Spleen (tissue), 13 donors: ENCODE results near the gene BRF1. TPM values are rescaled to one million over a fixed set of nuclear protein-coding genes. Genes with fewer than 3 reads are reported as not detected.

Experiments
- DNase-seq: peaks from one replicate; pipeline ENCODE4 v3.0.0-alpha.2; 2020
- H3K27ac ChIP-seq, 8 donors: fragments of 200-600 bp; sonication (generic) in 7 of 8; 1 replicate in 4 of 8; 2 replicates in 4 of 8; pipeline versions ENCODE4 v1.5.0 to v1.8.0; 2016 to 2021; ENCODE audit warnings: inconsistent platforms in 4 of 8, mild to moderate bottlenecking in 4 of 8, moderate library complexity in 1 of 8
- H3K27me3 ChIP-seq, 7 donors: fragments of 200-600 bp; sonication (generic) in 6 of 7; replicated peaks in 1 of 7; 1 replicate in 4 of 7; 2 replicates in 3 of 7; pipeline versions ENCODE4 v1.5.0 to v1.8.0; 2016 to 2021; ENCODE audit warnings: inconsistent platforms in 3 of 7, mild to moderate bottlenecking in 1 of 7
- H3K36me3 ChIP-seq, 6 donors: fragments of 200-600 bp; sonication (generic) in 5 of 6; 1 replicate in 4 of 6; 2 replicates in 2 of 6; pipeline versions ENCODE4 v1.5.0 to v1.8.0; 2016 to 2021; ENCODE audit warnings: inconsistent platforms in 2 of 6
- H3K4me1 ChIP-seq, 6 donors: fragments of 200-600 bp; sonication (generic) in 5 of 6; 1 replicate in 3 of 6; 2 replicates in 3 of 6; pipeline versions ENCODE4 v1.5.0 to v1.8.0; 2016 to 2021; ENCODE audit warnings: inconsistent platforms in 3 of 6
- H3K4me3 ChIP-seq, 8 donors: fragments of 200-600 bp; sonication (generic) in 7 of 8; 1 replicate in 4 of 8; 2 replicates in 4 of 8; pipeline versions ENCODE4 v1.5.0 to v1.8.0; 2016 to 2021; ENCODE audit warnings: inconsistent platforms in 4 of 8, mild to moderate bottlenecking in 4 of 8, moderate library complexity in 2 of 8
- H3K9me3 ChIP-seq, 8 donors: fragments of 200-600 bp; sonication (generic) in 7 of 8; 1 replicate in 4 of 8; 2 replicates in 4 of 8; pipeline versions ENCODE4 v1.5.0 to v1.8.0; 2016 to 2021; ENCODE audit warnings: inconsistent platforms in 4 of 8
- POLR2A ChIP-seq, 3 donors: fragments of 450-650 bp; IDR thresholded peaks; one replicate each; pipeline ENCODE4 v1.5.1; 2017; ENCODE audit warnings: antibody characterized with exemption in 3 of 3, mild to moderate bottlenecking in 1 of 3
- POLR2AphosphoS5 ChIP-seq, 3 donors: sonication (generic); formaldehyde crosslinking; IDR thresholded peaks; one replicate each; pipeline ENCODE4 v1.5.1; 2017; ENCODE audit warnings: antibody characterized with exemption in 3 of 3
- WGBS, 5 donors: extraction: QIAGEN DNeasy Blood & Tissue Kit in 3 of 5; methylation state at CpG; one replicate each; pipeline versions ENCODE4 v1.1.5 to v1.1.7; 2013 to 2018; 5-methylcytosine and 5-hydroxymethylcytosine counted together
- intact Hi-C: fragments of 100-400 bp; cut with DNase I; formaldehyde crosslinking; loops from one replicate; pipeline ENCODE4 v1.15.0; 2023; ENCODE audit warnings: low total_unique reads
- long read RNA-seq, 2 donors: transcript quantifications; one replicate each; lab custom pipeline, GENCODE V29; 2026
- polyA plus RNA-seq, 3 donors: library from polyadenylated mRNA; stranded (reverse); fragments of 200-250 nt; gene quantifications; one replicate each; pipeline ENCODE4 v1.2.1, GENCODE V29; 2013
- total RNA-seq, 7 donors: library from RNA; depleted of rRNA in 3 of 7; stranded (reverse); fragments of >200 nt in 3 of 7; fragmentation: NEBNext Ultra II Directional in 4 of 7; extraction: Animal tissue kit (Norgen Biotek cat#: 25700) in 4 of 7; gene quantifications; one replicate each; pipeline versions ENCODE4 v1.1.0 to v1.2.1, GENCODE V29; 2016 to 2021
- TF ChIP-seq, protein P1 (sequence below), 11 experiments: fragments of 200-600 bp in 7 of 11; fragments of 450-650 bp in 4 of 11; sonication (generic) in 4 of 11; IDR thresholded peaks in 8 of 11; conservative IDR thresholded peaks in 3 of 11; 1 replicate in 7 of 11; 2 replicates in 4 of 11; pipeline versions ENCODE4 v1.4.0 to v1.8.0; 2016 to 2021; ENCODE audit warnings: antibody characterized with exemption in 11 of 11, inconsistent platforms in 4 of 11, mild to moderate bottlenecking in 1 of 11
- donor health status: healthy with polysubstance abuse.
- donor health status: DM: no; HTN: no; CAD: no; lungs with moderate emphysema.
- donor health status: DM: no; HTN: no; CAD: no.
- donor health status: Bipolar disorder and iron deficiency.
- donor health status: healthy.
- donor health status: DM: no; HTN: no; CAD: no.
- donor health status: DM: yes; HTN: yes; CAD: no.

The BRF1 gene, protein sequence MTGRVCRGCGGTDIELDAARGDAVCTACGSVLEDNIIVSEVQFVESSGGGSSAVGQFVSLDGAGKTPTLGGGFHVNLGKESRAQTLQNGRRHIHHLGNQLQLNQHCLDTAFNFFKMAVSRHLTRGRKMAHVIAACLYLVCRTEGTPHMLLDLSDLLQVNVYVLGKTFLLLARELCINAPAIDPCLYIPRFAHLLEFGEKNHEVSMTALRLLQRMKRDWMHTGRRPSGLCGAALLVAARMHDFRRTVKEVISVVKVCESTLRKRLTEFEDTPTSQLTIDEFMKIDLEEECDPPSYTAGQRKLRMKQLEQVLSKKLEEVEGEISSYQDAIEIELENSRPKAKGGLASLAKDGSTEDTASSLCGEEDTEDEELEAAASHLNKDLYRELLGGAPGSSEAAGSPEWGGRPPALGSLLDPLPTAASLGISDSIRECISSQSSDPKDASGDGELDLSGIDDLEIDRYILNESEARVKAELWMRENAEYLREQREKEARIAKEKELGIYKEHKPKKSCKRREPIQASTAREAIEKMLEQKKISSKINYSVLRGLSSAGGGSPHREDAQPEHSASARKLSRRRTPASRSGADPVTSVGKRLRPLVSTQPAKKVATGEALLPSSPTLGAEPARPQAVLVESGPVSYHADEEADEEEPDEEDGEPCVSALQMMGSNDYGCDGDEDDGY
- total RNA-seq (10 to 100 TPM; 37.7 to 71.2 (median 54.8) TPM), polyA plus RNA-seq (10 to 100 TPM; 16.2 to 31.5 (median 23.8) TPM)
- long read RNA-seq, donor 1, partial matches to known transcripts, result 0 of 2 reads
- long read RNA-seq, donor 1, other reads (novel, unspliced or antisense), result 0 of 2 reads
- long read RNA-seq, donor 2, partial matches to known transcripts, result 0 of 4 reads
- long read RNA-seq, donor 2, other reads (novel, unspliced or antisense), result 0 of 4 reads

DNA sequence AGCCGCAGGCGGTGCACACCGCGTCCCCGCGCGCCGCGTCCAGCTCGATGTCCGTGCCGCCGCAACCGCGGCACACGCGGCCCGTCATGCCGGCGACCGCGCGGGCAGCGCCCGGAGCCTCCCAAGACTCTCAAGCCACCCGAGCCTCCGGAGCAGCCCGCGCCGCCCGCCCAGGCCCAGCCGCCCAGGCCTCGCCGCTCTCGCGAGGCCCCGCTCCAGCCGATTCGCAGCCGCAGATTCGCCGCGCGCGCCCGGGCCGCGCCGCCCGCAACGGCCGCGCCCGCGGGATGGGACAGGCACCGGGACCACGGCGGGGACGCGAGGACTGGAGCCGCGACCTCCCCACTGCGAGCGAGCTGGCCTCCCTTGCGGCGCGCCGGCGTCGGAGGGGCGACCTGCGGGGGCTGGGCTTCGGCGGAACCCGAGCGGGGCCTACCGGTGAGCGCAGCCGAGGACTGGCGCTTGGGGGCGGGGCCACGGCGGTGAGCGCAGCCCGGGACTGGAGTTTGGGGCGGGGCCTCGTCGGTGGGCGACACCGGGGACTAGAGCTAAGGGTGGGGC, at the start of gene BRF1:
Gene BRF1, minus strand, starts transcription at position 460 of the 561 bp plus-strand sequence. Its CDS starts 372 bp downstream, at position 88.
- H3K9me3 ChIP-seq, result no peaks in the 10 kb centered on the region
- H3K4me3 ChIP-seq, result peak within 1 kb of the TSS; percentile 55 to 96 (median 80)
- peak within 1 kb of the TSS; percentile 90 to 99 (median 95) for H3K27ac ChIP-seq
- intact Hi-C loops, result no loop called here
- peak; percentile 99 for DNase-seq
- H3K4me1 ChIP-seq, result peaks cover 16 to 47% (median 33%) of the 10 kb centered on the region in 6 donors
- no peaks in the 10 kb centered on the region for H3K36me3 ChIP-seq
- WGBS, 5 donors, result 0 to 1% (median 0%) methylated on average over 33 to 90 of the region's 90 CpGs
- TF ChIP-seq POLR2A (IDR thresholded peaks at IDR 0.05), result no peak
- peak in 1 of 3 donors; percentile 89 for TF ChIP-seq POLR2AphosphoS5 (IDR thresholded peaks at IDR 0.05)
- TF ChIP-seq, protein P1, sequence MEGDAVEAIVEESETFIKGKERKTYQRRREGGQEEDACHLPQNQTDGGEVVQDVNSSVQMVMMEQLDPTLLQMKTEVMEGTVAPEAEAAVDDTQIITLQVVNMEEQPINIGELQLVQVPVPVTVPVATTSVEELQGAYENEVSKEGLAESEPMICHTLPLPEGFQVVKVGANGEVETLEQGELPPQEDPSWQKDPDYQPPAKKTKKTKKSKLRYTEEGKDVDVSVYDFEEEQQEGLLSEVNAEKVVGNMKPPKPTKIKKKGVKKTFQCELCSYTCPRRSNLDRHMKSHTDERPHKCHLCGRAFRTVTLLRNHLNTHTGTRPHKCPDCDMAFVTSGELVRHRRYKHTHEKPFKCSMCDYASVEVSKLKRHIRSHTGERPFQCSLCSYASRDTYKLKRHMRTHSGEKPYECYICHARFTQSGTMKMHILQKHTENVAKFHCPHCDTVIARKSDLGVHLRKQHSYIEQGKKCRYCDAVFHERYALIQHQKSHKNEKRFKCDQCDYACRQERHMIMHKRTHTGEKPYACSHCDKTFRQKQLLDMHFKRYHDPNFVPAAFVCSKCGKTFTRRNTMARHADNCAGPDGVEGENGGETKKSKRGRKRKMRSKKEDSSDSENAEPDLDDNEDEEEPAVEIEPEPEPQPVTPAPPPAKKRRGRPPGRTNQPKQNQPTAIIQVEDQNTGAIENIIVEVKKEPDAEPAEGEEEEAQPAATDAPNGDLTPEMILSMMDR (IDR thresholded peaks at IDR 0.05 in 8 of 11, conservative IDR thresholded peaks at IDR 0.05 in 3 of 11), result peak in 1 of 11 experiments; percentile 0
- H3K27me3 ChIP-seq, result no peaks in the 10 kb centered on the region

DNA sequence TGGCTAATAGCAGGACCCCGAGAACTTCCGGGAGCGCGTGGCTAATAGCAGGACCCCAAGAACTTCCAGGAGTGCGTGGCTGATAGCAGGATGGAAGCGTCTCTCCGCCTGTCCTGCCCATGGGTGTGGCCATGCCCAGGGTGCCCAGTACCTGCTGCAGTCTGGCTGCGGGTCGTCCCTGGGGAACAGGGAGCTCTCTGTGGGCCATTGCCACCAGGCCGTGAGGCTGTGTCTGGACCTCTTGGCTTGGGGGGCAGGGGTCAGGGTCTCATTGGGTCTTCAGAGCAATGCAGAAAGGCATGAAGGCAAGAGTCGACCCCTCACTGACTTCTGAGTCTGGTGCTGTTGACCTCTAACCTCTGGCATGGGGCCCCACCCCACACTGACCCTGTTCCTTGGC, 49.2 kb upstream of the BRF1 start:
- H3K4me3 ChIP-seq, result no peak overlapping the region
- H3K4me1 ChIP-seq, result peaks cover 3 to 29% (median 11%) of the 10 kb centered on the region in 6 donors
- 81 to 91% (median 89%) methylated on average over 10 to 11 of the region's 11 CpGs for WGBS, 5 donors
- H3K9me3 ChIP-seq, result peaks cover 0 to 6% (median 0%) of the 10 kb centered on the region in 8 donors
- H3K27me3 ChIP-seq, result no peaks in the 10 kb centered on the region
- H3K27ac ChIP-seq, result no peak overlapping the region
- TF ChIP-seq, protein P1 (IDR thresholded peaks at IDR 0.05 in 8 of 11, conservative IDR thresholded peaks at IDR 0.05 in 3 of 11), result no peak
- TF ChIP-seq POLR2A (IDR thresholded peaks at IDR 0.05), result no peak
- TF ChIP-seq POLR2AphosphoS5 (IDR thresholded peaks at IDR 0.05), result no peak
- intact Hi-C loops, result loop anchor here (5.0 kb wide), 1 partner anchor 148 kb away; no protein-coding TSS in a partner anchor
- peaks cover 0 to 48% (median 6%) of the 10 kb centered on the region in 6 donors for H3K36me3 ChIP-seq
- DNase-seq, result no peak

DNA sequence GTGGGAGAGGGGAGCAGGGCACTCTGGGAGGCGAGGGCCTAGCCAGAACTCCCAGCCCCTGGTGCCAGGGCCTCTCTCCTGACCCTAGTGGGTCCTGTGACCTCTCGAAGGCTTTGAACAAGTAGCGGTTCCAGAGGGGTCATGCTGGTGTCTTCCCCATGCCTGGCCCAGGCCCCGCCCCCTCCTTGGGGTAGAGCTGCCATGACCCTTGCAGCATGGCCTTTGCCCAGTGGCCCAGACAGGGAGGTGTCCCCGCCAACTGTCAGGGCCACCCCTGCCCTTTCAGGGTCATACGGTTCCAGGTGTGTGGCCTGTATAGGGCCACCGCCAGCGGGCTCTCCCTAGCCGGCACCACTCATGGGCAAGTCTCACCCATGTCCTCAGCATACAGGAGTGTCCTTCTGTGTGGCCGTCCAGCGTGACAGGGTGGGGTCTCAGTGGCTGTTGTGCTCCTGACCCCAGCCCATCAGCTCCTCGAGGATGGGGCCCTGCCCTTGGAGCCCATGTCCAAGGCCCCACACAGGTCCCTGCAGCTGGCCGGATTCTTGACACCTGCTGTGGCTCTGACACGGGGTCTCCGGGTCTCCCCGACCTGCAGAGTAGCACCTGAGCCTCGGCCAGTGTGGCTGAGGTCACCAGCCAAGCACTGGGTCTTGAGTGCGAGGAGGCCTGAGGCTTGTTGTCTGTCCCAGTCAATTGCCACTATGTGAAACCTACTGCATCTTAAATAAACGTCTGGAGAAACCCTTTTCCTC, 48.3 kb upstream of the BRF1 start:
- Histone ChIP-seq H3K36me3 (peaks cover 0 to 40% (median 2%) of the 10 kb centered on the region in 6 donors), H3K4me1 (peaks cover 3 to 29% (median 11%) of the 10 kb centered on the region in 6 donors), H3K27ac (no peak overlapping the region), H3K9me3 (peaks cover 0 to 12% (median 0%) of the 10 kb centered on the region in 8 donors), H3K4me3 (no peak overlapping the region), H3K27me3 (no peaks in the 10 kb centered on the region)
- no peak for DNase-seq
- TF ChIP-seq POLR2A (IDR thresholded peaks at IDR 0.05) (no peak), POLR2AphosphoS5 (IDR thresholded peaks at IDR 0.05) (no peak)
- TF ChIP-seq, protein P1 (IDR thresholded peaks at IDR 0.05 in 8 of 11, conservative IDR thresholded peaks at IDR 0.05 in 3 of 11), result no peak
- WGBS, 5 donors, result 87 to 96% (median 90%) methylated on average over 7 to 19 of the region's 19 CpGs
- intact Hi-C loops, result no loop called here
